H1 (cell line): ENCODE results near the gene RAB35. TPM values are rescaled to one million over a fixed set of nuclear protein-coding genes. Genes with fewer than 3 reads are reported as not detected.
A peak's percentile ranks its signal among the peaks of the same experiment; 100 is the strongest.

ENCODE experiments used
- CTCF ChIA-PET: fragments of 300-600 bp; sonication (Branson Sonifier 250); formaldehyde crosslinking; loops from one replicate; lab custom pipeline; 2021; ENCODE audit not compliant: partially characterized antibody; lab: Charles Lee
- POLR2A ChIA-PET: fragments of 300-600 bp; sonication (Branson Sonifier 250); formaldehyde crosslinking; loops from one replicate; lab custom pipeline; 2021; ENCODE audit warnings: inconsistent platforms; ENCODE audit not compliant: partially characterized antibody; lab: Charles Lee
- DNase-seq, 2 experiments: peaks; one replicate each; pipeline versions ENCODE4 v3.0.0 to v3.0.0-alpha.2; 2010 to 2022; ENCODE audit warnings: low spot score in 2 of 2, low read depth in 1 of 2, mixed read lengths in 1 of 2
- FAIRE-seq: peaks from 2 replicates; lab custom pipeline; 2011; peaks lifted over from hg19 to GRCh38; lab: Jason Lieb, UNC
- H2AFZ ChIP-seq: 2 replicates; pipeline ENCODE4 v1.8.1; 2012; ENCODE audit warnings: low read length, inconsistent platforms
- H2AK5ac ChIP-seq: 2 replicates; pipeline ENCODE4 v1.6.1; 2013; ENCODE audit warnings: low read depth, low read length
- H2BK120ac ChIP-seq: replicated peaks from 2 replicates; pipeline ENCODE3; 2013; ENCODE audit warnings: low read depth, low read length, inconsistent platforms
- H2BK12ac ChIP-seq: 2 replicates; pipeline ENCODE4 v1.6.1; 2013; ENCODE audit warnings: low read depth, low read length
- H2BK15ac ChIP-seq: 2 replicates; pipeline ENCODE4 v1.6.1; 2013; ENCODE audit warnings: low read length
- H2BK20ac ChIP-seq: 2 replicates; pipeline ENCODE4 v1.6.1; 2013; ENCODE audit warnings: low read length
- H2BK5ac ChIP-seq: 2 replicates; pipeline ENCODE4 v1.6.1; 2013; ENCODE audit warnings: low read depth, low read length
- H3K14ac ChIP-seq: 2 replicates; pipeline ENCODE4 v1.6.1; 2013; ENCODE audit warnings: inconsistent platforms; ENCODE audit not compliant: insufficient read length
- H3K18ac ChIP-seq: 2 replicates; pipeline ENCODE4 v1.6.1; 2013; ENCODE audit warnings: low read length; ENCODE audit errors: extremely low read depth
- H3K23ac ChIP-seq: 2 replicates; pipeline ENCODE4 v1.6.1; 2013; ENCODE audit warnings: inconsistent platforms; ENCODE audit not compliant: insufficient read length
- H3K23me2 ChIP-seq: 2 replicates; pipeline ENCODE4 v1.6.1; 2013; ENCODE audit warnings: low read depth, low read length
- H3K27ac ChIP-seq: 2 replicates; pipeline ENCODE4 v1.6.1; 2011; ENCODE audit warnings: low read depth, low read length, inconsistent platforms
- H3K27me3 ChIP-seq, 4 experiments: replicated peaks in 1 of 4; 1 replicate in 1 of 4; 2 replicates in 3 of 4; pipeline versions ENCODE4 v1.6.1 to v1.8.1; 2011 to 2013; ENCODE audit warnings: low read length in 3 of 4, mild to moderate bottlenecking in 3 of 4, inconsistent platforms in 2 of 4, mixed read lengths in 2 of 4, moderate library complexity in 1 of 4; ENCODE audit not compliant: control insufficient read depth in 3 of 4, insufficient read depth in 3 of 4; ENCODE audit errors: extremely low read depth in 1 of 4
- H3K36me3 ChIP-seq, 4 experiments: 2 replicates each; pipeline versions ENCODE4 v1.6.1 to v1.8.1; 2011 to 2013; ENCODE audit warnings: mild to moderate bottlenecking in 4 of 4, low read length in 3 of 4, moderate library complexity in 2 of 4, control low read depth in 1 of 4, inconsistent platforms in 1 of 4; ENCODE audit not compliant: insufficient read depth in 4 of 4, control insufficient read depth in 2 of 4
- H3K4ac ChIP-seq: replicated peaks from 2 replicates; pipeline ENCODE3; 2013; ENCODE audit warnings: low read length, low read depth, mixed read lengths, inconsistent platforms; ENCODE audit not compliant: insufficient read length
- H3K4me1 ChIP-seq, 4 experiments: replicated peaks in 1 of 4; 1 replicate in 1 of 4; 2 replicates in 3 of 4; pipeline versions ENCODE4 v1.6.1 to v1.8.1; 2011 to 2013; ENCODE audit warnings: low read length in 3 of 4, inconsistent platforms in 2 of 4, mixed read lengths in 1 of 4; ENCODE audit not compliant: insufficient read depth in 4 of 4, control insufficient read depth in 3 of 4
- H3K4me2 ChIP-seq, 2 experiments: 2 replicates each; pipeline versions ENCODE4 v1.6.1 to v1.8.1; 2011 to 2013; ENCODE audit warnings: low read depth in 2 of 2, low read length in 2 of 2, control low read depth in 1 of 2, inconsistent platforms in 1 of 2, mild to moderate bottlenecking in 1 of 2; ENCODE audit not compliant: insufficient read depth in 1 of 2
- H3K4me3 ChIP-seq, 4 experiments: fragments of 200-600, 300-600 bp in 1 of 4; sonication (generic), shearing (Covaris generic), sonication (Bioruptor Twin) in 1 of 4; 2 replicates each; pipeline versions ENCODE4 v1.5.1 to v1.8.1; 2011 to 2016; ENCODE audit warnings: low read length in 4 of 4, low read depth in 3 of 4, control low read depth in 2 of 4, inconsistent platforms in 2 of 4, mild to moderate bottlenecking in 2 of 4, mixed read lengths in 1 of 4, moderate library complexity in 1 of 4; ENCODE audit not compliant: insufficient read depth in 2 of 4; ENCODE audit errors: extremely low read depth in 1 of 4
- H3K56ac ChIP-seq: replicated peaks from 2 replicates; pipeline ENCODE3; 2013; ENCODE audit warnings: low read depth, mild to moderate bottlenecking, mixed read lengths, low read length, inconsistent platforms; ENCODE audit not compliant: insufficient read length
- H3K79me1 ChIP-seq: 2 replicates; pipeline ENCODE4 v1.6.1; 2013; ENCODE audit warnings: low read depth, low read length, control low read depth
- H3K79me2 ChIP-seq, 2 experiments: 2 replicates each; pipeline versions ENCODE4 v1.6.1 to v1.8.1; 2012 to 2013; ENCODE audit warnings: low read length in 2 of 2, mild to moderate bottlenecking in 2 of 2, inconsistent platforms in 1 of 2; ENCODE audit not compliant: insufficient read depth in 2 of 2, control insufficient read depth in 1 of 2
- H3K9ac ChIP-seq, 4 experiments: replicated peaks in 1 of 4; 1 replicate in 1 of 4; 2 replicates in 3 of 4; pipeline versions ENCODE4 v1.6.1 to v1.8.1; 2011 to 2013; ENCODE audit warnings: low read depth in 3 of 4, low read length in 3 of 4, control low read depth in 2 of 4, mild to moderate bottlenecking in 2 of 4, moderate library complexity in 2 of 4, inconsistent platforms in 1 of 4; ENCODE audit errors: extremely low read depth in 1 of 4
- H3K9me3 ChIP-seq, 2 experiments: 2 replicates each; pipeline versions ENCODE4 v1.6.1 to v1.8.1; 2012 to 2013; ENCODE audit warnings: mild to moderate bottlenecking in 2 of 2, moderate library complexity in 2 of 2, control low read depth in 1 of 2, inconsistent platforms in 1 of 2, low read depth in 1 of 2, low read length in 1 of 2, mixed read lengths in 1 of 2; ENCODE audit not compliant: insufficient read depth in 2 of 2
- H4K20me1 ChIP-seq, 2 experiments: replicated peaks in 1 of 2; 2 replicates each; pipeline versions ENCODE3 to v1.8.1; 2011 to 2013; ENCODE audit warnings: inconsistent platforms in 2 of 2, low read length in 2 of 2, mild to moderate bottlenecking in 1 of 2; ENCODE audit not compliant: insufficient read depth in 2 of 2, control insufficient read depth in 1 of 2
- H4K5ac ChIP-seq: 2 replicates; pipeline ENCODE4 v1.6.1; 2013; ENCODE audit warnings: low read length, low read depth, mixed read lengths, inconsistent platforms; ENCODE audit not compliant: insufficient read length
- H4K8ac ChIP-seq: 2 replicates; pipeline ENCODE4 v1.8.0; 2013; ENCODE audit warnings: mild to moderate bottlenecking, moderate library complexity, low read length, inconsistent platforms; ENCODE audit not compliant: insufficient read depth; ENCODE audit errors: extremely low read depth
- H4K91ac ChIP-seq: replicated peaks from 2 replicates; pipeline ENCODE3; 2013; ENCODE audit warnings: low read length, mixed read lengths, inconsistent platforms; ENCODE audit not compliant: insufficient read length
- ASH2L ChIP-seq: fragments of 200-600, 300-600 bp; sonication (generic); IDR thresholded peaks from one replicate; pipeline ENCODE4 v1.7.1; 2017; ENCODE audit warnings: low read length
- BCL11A ChIP-seq, 2 experiments: IDR thresholded peaks; one replicate each; pipeline ENCODE4 v1.6.1; 2011; ENCODE audit warnings: low read depth in 2 of 2, low read length in 2 of 2, mild to moderate bottlenecking in 2 of 2
- CREB1 ChIP-seq: IDR thresholded peaks from 2 replicates; pipeline ENCODE4 v1.6.1; 2012; ENCODE audit warnings: inconsistent platforms
- CTBP2 ChIP-seq: IDR thresholded peaks from 2 replicates; pipeline ENCODE4 v1.7.0; 2011; ENCODE audit warnings: borderline replicate concordance, mild to moderate bottlenecking, moderate library complexity, mixed read lengths, low read length; ENCODE audit not compliant: insufficient read depth, insufficient read length
- EGR1 ChIP-seq: IDR thresholded peaks from 2 replicates; pipeline ENCODE4 v1.6.1; 2011; ENCODE audit warnings: low read depth, low read length, borderline replicate concordance
- POLR2A ChIP-seq, 2 experiments: IDR thresholded peaks; 1 replicate in 1 of 2; 2 replicates in 1 of 2; pipeline ENCODE4 v1.6.1; 2011; ENCODE audit warnings: low read depth in 2 of 2, low read length in 2 of 2, mild to moderate bottlenecking in 2 of 2; ENCODE audit errors: control extremely low read depth in 1 of 2
- SIN3A ChIP-seq, 2 experiments: IDR thresholded peaks in 1 of 2; conservative IDR thresholded peaks in 1 of 2; 2 replicates each; pipeline ENCODE4 v1.6.1; 2011 to 2012; ENCODE audit warnings: low read length in 2 of 2, improper control_type of control experiment in 1 of 2, low read depth in 1 of 2, mild to moderate bottlenecking in 1 of 2
- SP1 ChIP-seq: IDR thresholded peaks from 2 replicates; pipeline ENCODE4 v1.6.1; 2011; ENCODE audit warnings: low read depth, low read length
- TAF1 ChIP-seq: IDR thresholded peaks from 2 replicates; pipeline ENCODE4 v1.6.1; 2011; ENCODE audit warnings: mild to moderate bottlenecking, low read depth, low read length
- TAF7 ChIP-seq: optimal IDR thresholded peaks from 2 replicates; pipeline ENCODE3; 2011; ENCODE audit warnings: low read depth, mild to moderate bottlenecking, inconsistent platforms, low read length, moderate library complexity, borderline replicate concordance
- TCF12 ChIP-seq: IDR thresholded peaks from 2 replicates; pipeline ENCODE4 v1.6.1; 2011; ENCODE audit warnings: low read depth, mild to moderate bottlenecking, low read length
- YY1 ChIP-seq: IDR thresholded peaks from 2 replicates; pipeline ENCODE4 v1.6.1; 2011; ENCODE audit warnings: low read depth, mild to moderate bottlenecking, low read length
- WGBS, 2 experiments: shearing (Covaris generic) in 1 of 2; methylation state at CpG; one replicate each; pipeline versions ENCODE4 v1.1.6 to v1.1.7; 2013 to 2015; ENCODE audit warnings: low lambda C conversion rate in 2 of 2, mixed read lengths in 2 of 2, inconsistent platforms in 1 of 2, low coverage in 1 of 2, missing lambda C conversion rate in 1 of 2; ENCODE audit not compliant: insufficient replicate concordance in 2 of 2, insufficient coverage in 1 of 2, insufficient read length in 1 of 2; ENCODE audit errors: extremely low coverage in 1 of 2, missing lambda C conversion rate in 1 of 2; 5-methylcytosine and 5-hydroxymethylcytosine counted together
- polyA plus RNA-seq, 7 experiments: library from polyadenylated mRNA; depleted of rRNA in 3 of 7; stranded (reverse) in 5 of 7; unstranded in 2 of 7; fragments of >200 nt in 5 of 7; fragments of 200-250 nt in 2 of 7; gene quantifications; 1 replicate in 5 of 7; 2 replicates in 1 of 7; 4 replicates in 1 of 7; pipeline versions ENCODE4 v1.2.1 to v1.2.3, GENCODE V29; 2011 to 2013; ENCODE audit warnings: missing spikeins in 2 of 7, mixed read lengths in 2 of 7
- total RNA-seq: library from RNA; stranded (reverse); fragmentation: NEBNext Ultra II Directional; extraction: Animal tissue kit (Norgen Biotek cat#: 25700); gene quantifications from 2 replicates; pipeline ENCODE4 v1.2.1, GENCODE V29; 2021

Gene RAB35
- total and polyA plus RNA-seq, 2 of the 8 experiments (the other 6 are each of a cell fraction or from before 2014, with no cell fraction given) = 33.4 to 39.0 TPM

DNA sequence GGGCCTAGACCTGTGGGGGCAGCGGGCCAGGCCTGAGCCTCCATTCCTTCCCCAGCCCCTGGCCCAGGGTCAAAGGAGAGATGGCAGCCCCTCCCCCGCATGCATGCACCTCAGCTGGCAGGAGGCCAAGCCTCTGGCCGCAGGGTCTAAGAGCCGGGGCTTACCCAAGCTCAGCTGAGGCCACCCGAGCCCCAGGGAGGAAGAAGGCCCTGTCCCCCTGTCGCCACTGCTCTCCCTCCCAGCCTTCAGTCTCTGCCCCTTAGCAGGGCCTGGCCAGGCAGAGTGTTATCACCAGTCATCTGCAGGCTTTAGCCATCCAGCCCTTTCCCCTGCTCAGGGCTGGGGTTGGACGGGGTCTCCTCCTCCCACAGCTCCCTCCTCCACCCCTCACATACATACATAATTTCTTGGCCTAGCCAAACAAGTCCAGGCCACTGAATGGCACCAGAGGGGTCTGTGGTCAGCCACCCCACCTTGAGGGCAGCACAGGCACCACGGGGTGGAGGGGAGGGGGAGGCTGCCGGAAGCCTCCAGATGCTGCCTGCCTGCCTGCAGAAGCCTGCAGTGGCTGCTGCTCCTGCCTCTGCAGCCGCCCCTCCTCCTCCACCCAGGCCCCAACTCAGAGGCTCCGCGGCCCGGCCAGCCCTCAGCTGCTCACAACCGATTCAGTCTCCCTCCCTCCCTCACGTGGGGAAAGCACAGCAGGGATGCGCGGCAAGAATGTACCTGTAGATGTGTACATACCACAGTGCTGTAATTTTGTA is 22.8 kb downstream of the RAB35 start:
- FAIRE-seq = peak; percentile 19
- H2BK120ac ChIP-seq = no peak overlapping the region
- POLR2A ChIA-PET = interaction anchor here (0.7 to 11.7 kb wide), 20 partner anchors 10 to 487 kb away, joined by 3 to 96 read pairs (median 4); partner anchors contain the start of genes GCN1, POP5, PXN and RAB35
- no peak overlapping the region for H3K14ac ChIP-seq
- DNase-seq = peak in 1 of 2 experiments; percentile 86
- H2BK5ac ChIP-seq = peak overlapping the region; percentile 93
- no peaks in the 10 kb centered on the region for H3K27me3 ChIP-seq
- no peak overlapping the region for H2BK20ac ChIP-seq
- H3K18ac ChIP-seq = peak overlapping the region; percentile 93
- H4K91ac ChIP-seq = peak overlapping the region; percentile 46
- no peak overlapping the region for H2AFZ ChIP-seq
- peak overlapping the region; percentile 68; the same call in 1 of the 2 replicates for H2AK5ac ChIP-seq
- no peak overlapping the region for H3K23ac ChIP-seq
- 0 out of 2 replicates have a peak, but pooled peaks cover 3% of the 10 kb centered on the region for H3K79me1 ChIP-seq
- peaks cover 3% of the 10 kb centered on the region; the same call in 1 of the 2 replicates for H3K23me2 ChIP-seq
- CTCF ChIA-PET = interaction anchor here (0.9 to 2.6 kb wide), 6 partner anchors 9 to 128 kb away, joined by 3 to 12 read pairs (median 4); partner anchors contain the start of gene BICDL1
- peak overlapping the region; percentile 62 for H3K56ac ChIP-seq
- H3K36me3 ChIP-seq = peaks cover 0 to 11% (median 8%) of the 10 kb centered on the region in 4 experiments; a peak in 6 of 8 replicates
- H2BK12ac ChIP-seq = peak overlapping the region; percentile 84; the same call in 1 of the 2 replicates
- H2BK15ac ChIP-seq = no peak overlapping the region
- H3K79me2 ChIP-seq = no peaks in the 10 kb centered on the region
- peak overlapping the region; percentile 54 to 57 for H3K4me2 ChIP-seq
- H3K4me3 ChIP-seq = peak overlapping the region in 2 of 4 experiments; percentile 11 to 14; a peak in 3 of 8 replicates
- H3K9me3 ChIP-seq = no peaks in the 10 kb centered on the region
- H4K5ac ChIP-seq = peak overlapping the region; percentile 66
- WGBS, 2 experiments = 21% methylated on average over 14 of the region's 17 CpGs; no CpG with 5 or more reads in 1 of the 2 experiments
- H4K20me1 ChIP-seq = peaks cover 0 to 8% of the 10 kb centered on the region in 2 experiments
- peak overlapping the region; percentile 58; the same call in 1 of the 2 replicates for H3K27ac ChIP-seq
- peaks cover 6 to 38% (median 29%) of the 10 kb centered on the region in 4 experiments for H3K4me1 ChIP-seq
- peak overlapping the region; percentile 12 for H3K4ac ChIP-seq
- no peak overlapping the region for H3K9ac ChIP-seq
- H4K8ac ChIP-seq = peak overlapping the region; percentile 64
- TF ChIP-seq TAF1 (0 out of 2 replicates have a peak, but pooled peaks have one; percentile 23), TCF12 (0 out of 2 replicates have a peak, but pooled peaks have one; percentile 15), BCL11A (IDR thresholded peaks at IDR 0.05; ENCODE audit: low read depth in 2 of 2, low read length in 2 of 2) (no peak), POLR2A (IDR thresholded peaks at IDR 0.05; ENCODE audit: control extremely low read depth in 1 of 2, low read depth in 2 of 2, low read length in 2 of 2) (peak in 1 of 2 experiments; percentile 34; a peak in 1 of 3 replicates), YY1 (peak; percentile 35; the same call in 1 of the 2 replicates), SP1 (no peak), EGR1 (peak; percentile 89), CREB1 (no peak), ASH2L (peak; percentile 47), SIN3A (conservative IDR thresholded peaks at IDR 0.05 in 1 of 2, IDR thresholded peaks at IDR 0.05 in 1 of 2; ENCODE audit: low read depth in 1 of 2, low read length in 2 of 2) (peak in 1 of 2 experiments; percentile 61; a peak in 1 of 4 replicates), CTBP2 (peak; percentile 96), TAF7 (no peak)
